Smooth muscle cell (in vitro differentiated cells): ENCODE measurements around the gene PLCH1. TPM values are rescaled to one million over a fixed set of nuclear protein-coding genes. Genes with fewer than 3 reads are reported as not detected.

Experiments used
- DNase-seq: peaks from one replicate; lab custom pipeline; 2025; ENCODE audit not compliant: unreplicated experiment; lab: John Stamatoyannopoulos, UW
- H2AFZ ChIP-seq: fragments of 200-600 bp; sonication (generic); 2 replicates; pipeline ENCODE4 v1.6.0; 2016; ENCODE audit warnings: antibody characterized with exemption, low read depth, mild to moderate bottlenecking
- H3F3A ChIP-seq: fragments of 200-600 bp; sonication (generic); 2 replicates; pipeline ENCODE4 v1.6.0; 2017; ENCODE audit warnings: antibody characterized with exemption, low read depth
- H3K27ac ChIP-seq: fragments of 200-600 bp; sonication (generic); 2 replicates; pipeline ENCODE4 v1.5.1; 2016; ENCODE audit warnings: low read depth, mild to moderate bottlenecking
- H3K27me3 ChIP-seq: fragments of 200-600 bp; sonication (generic); 2 replicates; pipeline ENCODE4 v1.6.1; 2016; ENCODE audit warnings: low read depth, mild to moderate bottlenecking
- H3K36me3 ChIP-seq: fragments of 200-600 bp; sonication (generic); 2 replicates; pipeline ENCODE4 v1.5.1; 2016; ENCODE audit warnings: low read depth
- H3K4me1 ChIP-seq: fragments of 200-600 bp; sonication (generic); 2 replicates; pipeline ENCODE4 v1.5.1; 2016; ENCODE audit warnings: low read depth
- H3K4me2 ChIP-seq: fragments of 200-600 bp; sonication (generic); 2 replicates; pipeline ENCODE4 v1.6.0; 2016; ENCODE audit warnings: mild to moderate bottlenecking
- H3K4me3 ChIP-seq: fragments of 200-600 bp; sonication (generic); 2 replicates; pipeline ENCODE4 v1.5.1; 2016; ENCODE audit warnings: mild to moderate bottlenecking
- H3K79me2 ChIP-seq: fragments of 200-600 bp; sonication (generic); 2 replicates; pipeline ENCODE4 v1.6.0; 2016; ENCODE audit warnings: low read depth, mild to moderate bottlenecking
- H3K9ac ChIP-seq: fragments of 200-600 bp; sonication (generic); 2 replicates; pipeline ENCODE4 v1.6.0; 2016; ENCODE audit warnings: low read depth
- H3K9me3 ChIP-seq: fragments of 200-600 bp; sonication (generic); replicated peaks from 2 replicates; pipeline ENCODE4 v1.5.1; 2016; ENCODE audit warnings: low read depth
- H4K20me1 ChIP-seq: fragments of 200-600 bp; sonication (generic); 2 replicates; pipeline ENCODE4 v1.6.0; 2016; ENCODE audit warnings: low read depth
- CTCF ChIP-seq: fragments of 200-600 bp; sonication (generic); IDR thresholded peaks from 2 replicates; pipeline ENCODE4 v1.5.1; 2017; ENCODE audit warnings: borderline replicate concordance, mild to moderate bottlenecking, antibody characterized with exemption; ENCODE audit not compliant: insufficient read depth, poor library complexity, severe bottlenecking
- WGBS: methylation state at CpG from one replicate; pipeline ENCODE4 v1.1.7; 2016; ENCODE audit warnings: low lambda C conversion rate; 5-methylcytosine and 5-hydroxymethylcytosine counted together
- polyA plus RNA-seq: library from polyadenylated mRNA; unstranded; fragments of >200 nt; fragmentation: Nextera tagmentation; extraction: Ambion mirVana; gene quantifications from 2 replicates; pipeline ENCODE4 v1.2.1, GENCODE V29; 2016
- small RNA-seq: library from RNA; depleted of rRNA; stranded (forward); fragments of <200 nt; gene quantifications from one replicate; pipeline ENCODE3, GENCODE V24; 2014
- total RNA-seq: library from RNA; depleted of rRNA; stranded (reverse); fragments of >200 nt; gene quantifications from 2 replicates; pipeline ENCODE4 v1.2.3, GENCODE V29; 2014

PLCH1 gene
- total and polyA plus RNA-seq, 2 experiments from 2014 or later = 0.36 TPM; not detected in 1

- Histone ChIP-seq H3K4me1 (no peaks in the 10 kb centered on the region), H4K20me1 (no peaks in the 10 kb centered on the region), H3K9ac (no peak overlapping the region), H3K27ac (no peak overlapping the region), H3K9me3 (no peaks in the 10 kb centered on the region), H3K27me3 (no peaks in the 10 kb centered on the region), H3K4me3 (no peak overlapping the region), H2AFZ (no peak overlapping the region), H3F3A (no peaks in the 10 kb centered on the region), H3K79me2 (no peaks in the 10 kb centered on the region), H3K36me3 (no peaks in the 10 kb centered on the region), H3K4me2 (no peak overlapping the region)
- no peak for TF ChIP-seq CTCF
- 90% methylated on average over 4 of the region's 4 CpGs for WGBS
- no peak for DNase-seq
These were observed 418.0 kb downstream of the PLCH1 start for GRCh38 chr3:155326901-155327300.

GRCh38 chr3:155326244-155326643 lies 418.6 kb downstream of the PLCH1 start:
- Histone ChIP-seq H3K27ac (no peak overlapping the region), H2AFZ (no peak overlapping the region), H3K4me2 (no peak overlapping the region), H3K79me2 (no peaks in the 10 kb centered on the region), H3K9ac (no peak overlapping the region), H3F3A (no peaks in the 10 kb centered on the region), H3K27me3 (no peaks in the 10 kb centered on the region), H4K20me1 (no peaks in the 10 kb centered on the region), H3K4me3 (no peak overlapping the region), H3K4me1 (no peaks in the 10 kb centered on the region), H3K36me3 (no peaks in the 10 kb centered on the region), H3K9me3 (no peaks in the 10 kb centered on the region)
- no peak for DNase-seq
- 83% methylated on average over 5 of the region's 5 CpGs for WGBS
- TF ChIP-seq CTCF = no peak

Small RNA genes within 50 kb of the gene (small RNA-seq; reads per million reads assigned to genes)
- gene AC108729.3 (not detected), gene RN7SL715P (not detected)

Other genes with a start within 250 kb of the PLCH1 start
- gene C3orf33, start 61.2 kb upstream of the PLCH1 start, total RNA-seq = 4.3 and 4.4 TPM in 2 replicates
- gene C3orf33, start 61.2 kb upstream of the PLCH1 start, polyA plus RNA-seq = 3.2 and 3.4 TPM in 2 replicates
- gene SLC33A1, start 109.4 kb upstream of the PLCH1 start, total RNA-seq = 34.9 and 44.3 TPM in 2 replicates
- 16.4 and 17.5 TPM in 2 replicates for gene SLC33A1, start 109.4 kb upstream of the PLCH1 start, polyA plus RNA-seq
- 52.1 and 72.9 TPM in 2 replicates for gene GMPS, start 125.6 kb upstream of the PLCH1 start, total RNA-seq
- gene GMPS, start 125.6 kb upstream of the PLCH1 start, polyA plus RNA-seq = 57.3 and 64.5 TPM in 2 replicates